H9 (cell line): Measurements from ENCODE around the gene MIPEP. TPM values are rescaled to one million over a fixed set of nuclear protein-coding genes. Genes with fewer than 3 reads are reported as not detected.

Experiments used
- DNase-seq: peaks from one replicate; pipeline ENCODE4 v3.0.0-alpha.2; 2017
- H2AFZ ChIP-seq: one replicate; pipeline ENCODE4 v1.6.1; 2013; ENCODE audit warnings: mild to moderate bottlenecking, low read length, control low read depth, moderate library complexity
- H2AK5ac ChIP-seq: 2 replicates; pipeline ENCODE4 v1.6.1; 2013; ENCODE audit warnings: low read length, control low read depth, mixed read lengths; ENCODE audit not compliant: insufficient read length
- H2BK120ac ChIP-seq: one replicate; pipeline ENCODE4 v1.6.1; 2013; ENCODE audit warnings: low read depth, mild to moderate bottlenecking, low read length, control low read depth, inconsistent platforms; ENCODE audit not compliant: poor library complexity, severe bottlenecking
- H2BK12ac ChIP-seq: 2 replicates; pipeline ENCODE4 v1.6.1; 2013; ENCODE audit warnings: low read length, control low read depth, mixed read lengths, low read depth; ENCODE audit not compliant: insufficient read length
- H2BK15ac ChIP-seq: 2 replicates; pipeline ENCODE4 v1.6.1; 2013; ENCODE audit warnings: low read depth, low read length, control low read depth
- H2BK20ac ChIP-seq: one replicate; pipeline ENCODE4 v1.6.1; 2013; ENCODE audit warnings: low read depth, mild to moderate bottlenecking, low read length, control low read depth, inconsistent platforms; ENCODE audit not compliant: poor library complexity, severe bottlenecking
- H2BK5ac ChIP-seq: 2 replicates; pipeline ENCODE4 v1.6.1; 2013; ENCODE audit warnings: low read length, control low read depth, mixed read lengths; ENCODE audit not compliant: insufficient read length
- H3K14ac ChIP-seq: 2 replicates; pipeline ENCODE4 v1.6.1; 2013; ENCODE audit warnings: low read length, control low read depth; ENCODE audit not compliant: insufficient read depth
- H3K18ac ChIP-seq: 2 replicates; pipeline ENCODE4 v1.6.1; 2013; ENCODE audit warnings: low read depth, mild to moderate bottlenecking, mixed read lengths, low read length, control low read depth; ENCODE audit not compliant: insufficient read length
- H3K23ac ChIP-seq: 2 replicates; pipeline ENCODE4 v1.6.1; 2013; ENCODE audit warnings: low read length, control low read depth, mixed read lengths, low read depth; ENCODE audit not compliant: insufficient read length
- H3K23me2 ChIP-seq: 2 replicates; pipeline ENCODE4 v1.6.1; 2013; ENCODE audit warnings: low read depth, mild to moderate bottlenecking, mixed read lengths, low read length, control low read depth; ENCODE audit not compliant: insufficient read length, poor library complexity, severe bottlenecking
- H3K27ac ChIP-seq: 2 replicates; pipeline ENCODE4 v1.5.1; 2013; ENCODE audit warnings: low read length, control low read depth, mixed read lengths, low read depth; ENCODE audit not compliant: insufficient read length
- H3K27me3 ChIP-seq: 2 replicates; pipeline ENCODE4 v1.6.1; 2013; ENCODE audit warnings: low read length, control low read depth, inconsistent platforms; ENCODE audit not compliant: insufficient read depth
- H3K4ac ChIP-seq: 2 replicates; pipeline ENCODE4 v1.6.1; 2013; ENCODE audit warnings: low read depth, mild to moderate bottlenecking, control low read depth, inconsistent platforms, low read length, moderate library complexity
- H3K4me1 ChIP-seq: 2 replicates; pipeline ENCODE4 v1.6.1; 2013; ENCODE audit warnings: low read length, control low read depth, inconsistent platforms; ENCODE audit not compliant: insufficient read depth
- H3K4me2 ChIP-seq: 2 replicates; pipeline ENCODE4 v1.6.1; 2013; ENCODE audit warnings: low read length, control low read depth, mixed read lengths; ENCODE audit not compliant: insufficient read length, insufficient read depth
- H3K56ac ChIP-seq: 2 replicates; pipeline ENCODE4 v1.6.1; 2013; ENCODE audit warnings: low read depth, mild to moderate bottlenecking, mixed read lengths, low read length, control low read depth; ENCODE audit not compliant: insufficient read length
- H3K79me1 ChIP-seq: 2 replicates; pipeline ENCODE4 v1.6.1; 2013; ENCODE audit warnings: low read depth, mild to moderate bottlenecking, moderate library complexity, low read length, control low read depth, inconsistent platforms; ENCODE audit not compliant: insufficient read depth, poor library complexity, severe bottlenecking
- H3K79me2 ChIP-seq: 2 replicates; pipeline ENCODE4 v1.6.1; 2013; ENCODE audit warnings: low read length, control low read depth, inconsistent platforms; ENCODE audit not compliant: insufficient read depth
- H3K9ac ChIP-seq: 2 replicates; pipeline ENCODE4 v1.6.1; 2013; ENCODE audit warnings: low read length, control low read depth, mixed read lengths; ENCODE audit not compliant: insufficient read length; ENCODE audit errors: extremely low read depth
- H3K9me3 ChIP-seq: one replicate; pipeline ENCODE4 v1.6.1; 2013; ENCODE audit warnings: low read depth, low read length, inconsistent platforms; ENCODE audit not compliant: control insufficient read depth
- H3T11ph ChIP-seq: one replicate; pipeline ENCODE4 v1.6.1; 2013; ENCODE audit warnings: mild to moderate bottlenecking, low read length, control low read depth, inconsistent platforms
- H4K20me1 ChIP-seq: one replicate; pipeline ENCODE4 v1.6.1; 2013; ENCODE audit not compliant: control insufficient read depth, insufficient read length, insufficient read depth
- H4K5ac ChIP-seq: 2 replicates; pipeline ENCODE4 v1.6.1; 2013; ENCODE audit warnings: low read depth, mild to moderate bottlenecking, mixed read lengths, low read length, control low read depth; ENCODE audit not compliant: insufficient read length
- H4K8ac ChIP-seq: replicated peaks from 2 replicates; pipeline ENCODE4 v1.6.1; 2013; ENCODE audit warnings: low read length, control low read depth, mixed read lengths, low read depth; ENCODE audit not compliant: insufficient read length
- H4K91ac ChIP-seq: 2 replicates; pipeline ENCODE4 v1.6.1; 2013; ENCODE audit warnings: low read depth, mild to moderate bottlenecking, moderate library complexity, mixed read lengths, low read length, control low read depth; ENCODE audit not compliant: insufficient read length
- H3K27ac Mint-ChIP-seq, 3 experiments: 2 replicates in 2 of 3; 3 replicates in 1 of 3; pipeline ENCODE4 v1.8.0; 2020 to 2021; ENCODE audit warnings: mixed read lengths in 3 of 3, mild to moderate bottlenecking in 1 of 3, moderate library complexity in 1 of 3
- H3K27me3 Mint-ChIP-seq: 2 replicates; pipeline ENCODE4 v1.8.0; 2021; ENCODE audit warnings: low read depth, mild to moderate bottlenecking, moderate library complexity, mixed read lengths
- H3K36me3 Mint-ChIP-seq, 3 experiments: 2 replicates in 2 of 3; 3 replicates in 1 of 3; pipeline ENCODE4 v1.8.0; 2020 to 2021; ENCODE audit warnings: low read depth in 3 of 3, mixed read lengths in 3 of 3; ENCODE audit not compliant: insufficient read depth in 1 of 3
- H3K4me1 Mint-ChIP-seq, 2 experiments: 2 replicates each; pipeline ENCODE4 v1.8.0; 2020; ENCODE audit warnings: mixed read lengths in 2 of 2
- H3K4me3 Mint-ChIP-seq, 2 experiments: 2 replicates in 1 of 2; 3 replicates in 1 of 2; pipeline ENCODE4 v1.8.0; 2020 to 2021; ENCODE audit warnings: mild to moderate bottlenecking in 2 of 2, mixed read lengths in 2 of 2, moderate library complexity in 1 of 2
- H3K9me3 Mint-ChIP-seq, 2 experiments: 2 replicates in 1 of 2; 3 replicates in 1 of 2; pipeline ENCODE4 v1.8.0; 2020; ENCODE audit warnings: mild to moderate bottlenecking in 2 of 2, mixed read lengths in 2 of 2, moderate library complexity in 1 of 2
- CTCF ChIP-seq: fragments of 200-600 bp; sonication (generic); conservative IDR thresholded peaks from 3 replicates; pipeline ENCODE4 v1.8.0; 2021; ENCODE audit warnings: antibody characterized with exemption, mild to moderate bottlenecking
- WGBS: extraction: QIAGEN DNeasy Blood & Tissue Kit; methylation state at CpG from one replicate; pipeline ENCODE4 v1.1.7; 2013; ENCODE audit warnings: missing lambda C conversion rate, low lambda C conversion rate, mixed read lengths; ENCODE audit not compliant: insufficient read length; ENCODE audit errors: extremely low coverage; 5-methylcytosine and 5-hydroxymethylcytosine counted together
- total RNA-seq: library from RNA; stranded (reverse); gene quantifications from 2 replicates; pipeline ENCODE4 v1.2.1, GENCODE V29; 2021

MIPEP gene
- total RNA-seq, 1 experiment from 2014 or later = 18.5 TPM

GRCh38 chr13:23799945-23800344, 89.3 kb downstream of the MIPEP start:
- Histone ChIP-seq H3K14ac (no peak overlapping the region), H3K4ac (no peak overlapping the region), H2AK5ac (no peak overlapping the region), H3K79me2 (no peaks in the 10 kb centered on the region), H3K23ac (no peak overlapping the region), H4K91ac (no peak overlapping the region), H3K9me3 (no peaks in the 10 kb centered on the region), H3T11ph (no peak overlapping the region), H2BK5ac (no peak overlapping the region), H3K9ac (no peak overlapping the region), H3K23me2 (no peaks in the 10 kb centered on the region), H3K56ac (no peak overlapping the region), H3K27me3 (no peaks in the 10 kb centered on the region), H2AFZ (no peak overlapping the region), H2BK120ac (no peak overlapping the region), H3K4me2 (no peak overlapping the region), H3K27ac (no peak overlapping the region), H3K79me1 (no peaks in the 10 kb centered on the region), H2BK15ac (no peak overlapping the region), H2BK20ac (no peak overlapping the region), H4K8ac (no peak overlapping the region), H4K5ac (no peak overlapping the region), H2BK12ac (no peak overlapping the region), H4K20me1 (no peaks in the 10 kb centered on the region), H3K18ac (no peak overlapping the region), H3K4me1 (no peaks in the 10 kb centered on the region)
- H3K4me1 Mint-ChIP-seq = peaks cover 2 to 5% of the 10 kb centered on the region in 2 experiments; a peak in 3 of 4 replicates
- no CpG with 5 or more reads among the region's 1 CpG for WGBS
- H3K36me3 Mint-ChIP-seq = peaks cover 25 to 41% (median 26%) of the 10 kb centered on the region in 3 experiments
- no peak for TF ChIP-seq CTCF
- H3K27me3 Mint-ChIP-seq = no peaks in the 10 kb centered on the region
- DNase-seq = no peak
- no peak overlapping the region for H3K4me3 Mint-ChIP-seq
- peak overlapping the region in 1 of 3 experiments; percentile 39; a peak in 1 of 7 replicates for H3K27ac Mint-ChIP-seq
- H3K9me3 Mint-ChIP-seq = peaks cover 16% of the 10 kb centered on the region in 2 experiments
